GM20431 (cell line): Measurements from ENCODE around the gene BCAT1.
"Not testable (repeated sequence)": the region's sequence is repeated elsewhere in the genome, so short reads cannot be mapped to it uniquely, and the experiment has no call there.

ENCODE experiments used
- in situ Hi-C: fragments of 300-500 bp; cut with MseI, MboI; formaldehyde crosslinking; loops from one replicate; pipeline ENCODE4 v1.15.0; 2020; ENCODE audit warnings: low sequenced_read_pairs; ENCODE audit not compliant: unreplicated experiment

The BCAT1 gene

GRCh38 chr12:24872211-24872610 is 76.7 kb downstream of the BCAT1 start:
- in situ Hi-C loops: no loop called here

- in situ Hi-C loops: not testable (repeated sequence)
Observed at GRCh38 chr12:24866139-24866538, 82.8 kb downstream of the BCAT1 start.

- in situ Hi-C loops: no loop called here
Observed at GRCh38 chr12:24864796-24865125, 84.1 kb downstream of the BCAT1 start.

GRCh38 chr12:24861766-24862540 is 86.9 kb downstream of the BCAT1 start:
- in situ Hi-C loops: no loop called here

GRCh38 chr12:24860546-24860945 is 88.4 kb downstream of the BCAT1 start:
- in situ Hi-C loops: no loop called here

GRCh38 chr12:24856541-24856940 is 92.4 kb downstream of the BCAT1 start:
- in situ Hi-C loops: no loop called here

- in situ Hi-C loops: no loop called here
Observed at GRCh38 chr12:24854908-24855307, 94.0 kb downstream of the BCAT1 start.

GRCh38 chr12:24854017-24854416 is 94.9 kb downstream of the BCAT1 start:
- in situ Hi-C loops: no loop called here

- in situ Hi-C loops: no loop called here
Observed at GRCh38 chr12:24853588-24853987, 95.3 kb downstream of the BCAT1 start.

GRCh38 chr12:24853094-24853493 is 95.8 kb downstream of the BCAT1 start:
- in situ Hi-C loops: no loop called here

DNA sequence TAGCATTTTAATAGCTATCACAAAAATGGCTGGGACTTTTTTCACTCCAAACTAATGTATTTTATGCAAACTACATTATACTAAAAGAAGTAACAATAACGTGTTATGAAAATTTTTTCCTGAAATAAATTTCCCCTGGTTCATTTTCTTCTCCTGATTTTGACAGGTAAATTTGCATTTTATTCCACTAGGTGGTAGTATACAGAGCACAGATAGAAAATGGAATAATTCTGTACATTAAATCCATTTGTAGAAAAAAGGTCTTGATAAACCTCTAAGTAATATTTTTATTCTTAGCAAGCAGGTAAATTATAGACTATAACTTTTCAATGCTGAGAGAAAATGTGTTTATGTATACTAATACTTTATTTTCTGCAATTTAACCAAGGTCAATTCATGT is 96.5 kb downstream of the BCAT1 start:
- in situ Hi-C loops: no loop called here

DNA sequence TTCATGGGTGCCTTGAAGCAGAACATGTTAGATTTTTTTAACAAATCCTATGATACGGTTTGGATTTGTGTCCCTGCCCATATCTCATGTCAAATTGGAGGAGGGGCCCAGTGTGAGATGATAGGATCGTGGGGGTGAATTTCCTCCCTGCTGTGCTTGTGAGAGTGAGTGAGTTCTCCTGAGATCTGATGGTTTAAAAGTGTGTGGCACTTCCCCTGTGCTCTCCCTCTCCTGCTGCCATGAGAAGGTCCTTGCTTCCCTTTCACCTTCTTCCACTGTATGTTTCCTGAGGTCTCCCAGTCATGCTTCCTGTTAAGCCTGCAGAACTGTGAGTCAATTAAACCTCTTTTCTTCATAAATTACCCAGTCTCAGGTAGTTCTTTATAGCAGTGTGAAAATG is 97.0 kb downstream of the BCAT1 start:
- in situ Hi-C loops: not testable (repeated sequence)

GRCh38 chr12:24851341-24851740 is 97.6 kb downstream of the BCAT1 start:
- in situ Hi-C loops: no loop called here

GRCh38 chr12:24850496-24850895 is 98.4 kb downstream of the BCAT1 start:
- in situ Hi-C loops: no loop called here

DNA sequence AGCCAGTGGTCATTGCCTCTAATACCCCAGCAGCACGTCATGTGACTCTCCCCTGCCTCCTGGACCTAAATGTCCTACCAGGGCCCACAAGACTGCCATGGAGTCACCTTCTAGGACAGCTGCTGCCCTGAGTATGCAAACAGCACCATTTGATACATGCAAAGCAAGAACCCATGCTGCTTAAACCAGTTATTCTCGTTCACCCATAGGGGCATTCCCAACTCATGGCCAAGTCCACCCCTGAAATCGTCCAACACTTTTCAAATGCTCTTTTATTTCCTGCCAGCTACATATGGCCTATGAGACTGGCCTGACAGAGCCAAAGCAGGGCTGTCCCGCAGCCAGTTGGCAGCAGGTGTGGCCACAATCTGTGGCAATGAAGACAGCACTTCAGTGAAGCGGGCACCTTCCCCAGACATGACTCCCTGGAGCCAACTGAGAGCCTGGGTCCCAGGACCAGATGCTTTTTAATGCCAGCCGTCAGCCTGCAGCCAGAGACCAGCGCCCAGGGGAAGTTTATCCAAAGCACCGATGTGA is 99.9 kb downstream of the BCAT1 start:
- in situ Hi-C loops: no loop called here

DNA sequence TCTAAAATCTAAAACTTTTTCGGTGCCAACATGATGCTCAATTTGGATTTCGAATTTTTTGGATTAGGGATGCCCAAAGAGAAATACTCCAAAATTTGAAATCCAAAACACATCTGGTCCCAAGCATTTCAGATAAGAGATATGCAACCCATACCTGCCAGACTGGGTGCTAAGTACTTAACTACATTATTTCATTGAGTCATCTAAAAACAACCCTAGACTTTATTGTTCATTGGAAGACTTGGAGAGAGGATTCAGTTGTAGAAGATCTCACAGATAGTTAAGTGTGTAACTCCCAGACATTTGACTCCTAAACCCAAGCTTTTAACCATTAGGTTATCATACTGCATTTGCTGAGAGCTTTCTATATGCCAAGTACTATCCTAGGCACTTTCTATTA is 102.2 kb downstream of the BCAT1 start:
- in situ Hi-C loops: no loop called here

DNA sequence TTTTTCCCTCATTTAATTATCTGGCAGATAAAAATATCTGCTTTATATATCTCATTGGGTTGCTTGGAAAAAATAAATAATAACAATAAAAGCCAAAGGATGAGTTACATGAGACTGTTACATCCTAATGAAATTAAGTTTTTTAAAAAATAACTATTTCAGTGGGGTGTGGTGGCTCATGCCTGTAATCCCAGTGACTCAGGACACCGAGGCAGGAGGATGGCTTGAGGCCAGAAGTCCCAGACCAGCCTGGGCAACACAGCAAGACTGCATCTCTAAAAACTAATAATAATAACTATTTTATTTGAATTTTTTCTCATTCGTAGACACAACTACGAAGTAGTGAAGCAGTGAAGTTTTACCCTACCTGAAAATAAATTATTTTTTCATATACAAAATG is 103.3 kb downstream of the BCAT1 start:
- in situ Hi-C loops: no loop called here

DNA sequence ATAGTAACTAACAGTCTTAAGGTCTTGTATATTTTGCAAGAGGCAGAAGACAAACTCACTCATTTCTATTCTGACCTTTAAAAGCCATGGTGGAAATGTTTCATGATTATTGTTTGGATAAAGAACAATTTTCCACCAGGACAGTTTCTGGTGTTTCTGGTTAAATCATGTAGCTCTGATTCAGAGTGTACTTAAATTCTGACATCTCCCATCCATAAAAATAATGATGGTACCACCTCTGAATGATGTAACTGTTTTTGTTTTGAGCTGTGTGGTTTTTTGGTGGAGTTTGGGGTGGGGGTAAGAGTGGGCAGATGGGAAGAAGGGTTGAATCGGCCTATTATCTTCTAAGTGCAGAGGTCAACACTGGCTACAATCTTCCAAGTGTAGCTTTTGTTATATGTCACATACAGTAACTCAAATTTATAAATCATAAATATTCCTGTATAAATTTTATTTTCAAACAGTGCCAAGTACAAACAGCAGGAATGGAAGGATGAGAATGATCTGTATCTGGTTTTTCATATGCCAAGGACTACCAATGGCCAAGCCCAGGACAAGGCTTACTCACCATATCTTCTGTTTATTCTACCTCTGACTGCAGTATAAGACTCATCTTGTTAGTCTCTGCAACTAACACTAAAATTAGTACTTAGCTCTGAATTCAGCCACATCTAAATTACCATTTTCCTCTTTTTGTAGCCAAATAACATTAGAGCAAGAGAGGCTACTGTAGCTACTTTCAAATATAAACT is 108.7 kb downstream of the BCAT1 start:
- in situ Hi-C loops: no loop called here

- in situ Hi-C loops: no loop called here
Observed at GRCh38 chr12:24839268-24839791, 109.6 kb downstream of the BCAT1 start.

- in situ Hi-C loops: no loop called here
Observed at GRCh38 chr12:24838531-24838950, 110.4 kb downstream of the BCAT1 start.

DNA sequence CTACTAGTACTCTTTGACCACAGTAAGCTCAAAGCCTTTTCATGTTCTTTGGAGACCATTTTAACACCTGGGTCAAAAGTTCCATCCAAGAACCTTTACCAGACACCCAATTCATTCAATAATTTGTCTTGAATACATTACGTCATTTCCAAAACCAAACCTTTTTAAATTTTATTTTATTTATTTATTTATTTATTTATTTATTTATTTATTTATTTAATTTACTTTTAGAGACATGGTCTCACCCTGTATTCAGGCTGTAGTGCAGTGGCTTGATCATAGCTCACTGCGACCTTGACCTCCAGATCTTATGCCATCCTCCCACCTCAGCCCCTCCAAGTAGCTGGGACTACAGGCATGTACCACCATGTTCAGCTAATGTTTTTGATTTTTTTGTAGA is 113.5 kb downstream of the BCAT1 start:
- in situ Hi-C loops: no loop called here
